B cell (primary cell): ENCODE results near the gene SAMD10. TPM values are rescaled to one million over a fixed set of nuclear protein-coding genes. Genes with fewer than 3 reads are reported as not detected.

Experiments used
- ATAC-seq: fragments of 200-7000 bp; cut with Tn5 transposase; one replicate; pipeline ENCODE4 v1.10.0; 2021; ENCODE audit warnings: low read depth, mild to moderate bottlenecking, moderate number of reproducible peaks, moderate library complexity
- CTCF ChIA-PET: fragments of 350-600 bp; sonication (Branson Sonifier 250); formaldehyde crosslinking; loops from one replicate; lab custom pipeline; 2021; ENCODE audit warnings: antibody characterized with exemption, inconsistent platforms; lab: Charles Lee
- POLR2A ChIA-PET: fragments of 350-600 bp; sonication (Branson Sonifier 250); formaldehyde crosslinking; loops from one replicate; lab custom pipeline; 2021; ENCODE audit warnings: antibody characterized with exemption; lab: Charles Lee
- DNase-seq: peaks from one replicate; pipeline ENCODE4 v3.0.0; 2013
- H2AFZ ChIP-seq: 2 replicates; pipeline ENCODE4 v1.6.1; 2012; ENCODE audit warnings: mild to moderate bottlenecking, low read depth, low read length; ENCODE audit not compliant: insufficient read depth, poor library complexity, severe bottlenecking
- H3K27ac ChIP-seq, 2 donors: 1 replicate in 1 of 2; 2 replicates in 1 of 2; pipeline ENCODE4 v1.5.1; 2012 to 2013; ENCODE audit warnings: low read length in 2 of 2, mild to moderate bottlenecking in 2 of 2, moderate library complexity in 1 of 2
- H3K27me3 ChIP-seq, 4 experiments: fragments of 200-600 bp in 1 of 4; sonication (generic) in 1 of 4; replicated peaks in 1 of 4; 1 replicate in 2 of 4; 2 replicates in 2 of 4; pipeline versions ENCODE4 v1.6.1 to v1.7.0; 2013 to 2016; ENCODE audit warnings: low read length in 3 of 4, mild to moderate bottlenecking in 2 of 4, mixed read lengths in 1 of 4, moderate library complexity in 1 of 4; ENCODE audit not compliant: insufficient read depth in 4 of 4, control insufficient read depth in 3 of 4; ENCODE audit errors: control extremely low read depth in 1 of 4
- H3K36me3 ChIP-seq, 2 experiments: replicated peaks in 1 of 2; 1 replicate in 1 of 2; 2 replicates in 1 of 2; pipeline versions ENCODE4 v1.6.1 to v1.7.1; 2013; ENCODE audit warnings: low read length in 1 of 2; ENCODE audit not compliant: insufficient read depth in 2 of 2, control insufficient read depth in 1 of 2; ENCODE audit errors: control extremely low read depth in 1 of 2, extremely low read depth in 1 of 2
- H3K4me1 ChIP-seq, 2 donors: fragments of 200-600 bp in 1 of 2; sonication (generic) in 1 of 2; 1 replicate in 1 of 2; 2 replicates in 1 of 2; pipeline versions ENCODE4 v1.5.1 to v1.6.1; 2013 to 2017; ENCODE audit warnings: low read length in 2 of 2; ENCODE audit not compliant: control insufficient read depth in 2 of 2, insufficient read depth in 2 of 2
- H3K4me2 ChIP-seq: replicated peaks from 2 replicates; pipeline ENCODE3; 2012; ENCODE audit warnings: mild to moderate bottlenecking, low read depth, low read length; ENCODE audit not compliant: poor library complexity, severe bottlenecking
- H3K4me3 ChIP-seq, 5 experiments: fragments of 200-600 bp in 1 of 5; sonication (generic) in 1 of 5; 1 replicate in 3 of 5; 2 replicates in 2 of 5; pipeline versions ENCODE4 v1.5.1 to v1.7.0; 2011 to 2016; ENCODE audit warnings: low read length in 4 of 5, mild to moderate bottlenecking in 4 of 5, low read depth in 2 of 5, control low read depth in 1 of 5, moderate library complexity in 1 of 5; ENCODE audit not compliant: insufficient read depth in 1 of 5; ENCODE audit errors: control extremely low read depth in 1 of 5, extremely low read depth in 1 of 5
- H3K79me2 ChIP-seq: fragments of 200-600 bp; sonication (generic); one replicate; pipeline ENCODE4 v1.6.0; 2016; ENCODE audit warnings: low read length; ENCODE audit not compliant: control insufficient read depth, insufficient read depth
- H3K9ac ChIP-seq: fragments of 200-600 bp; sonication (generic); 2 replicates; pipeline ENCODE4 v1.6.1; 2017; ENCODE audit warnings: mild to moderate bottlenecking, low read length, moderate library complexity
- H3K9me3 ChIP-seq, 3 donors: one replicate each; pipeline versions ENCODE4 v1.6.1 to v1.7.1; 2013; ENCODE audit warnings: low read length in 2 of 3; ENCODE audit not compliant: control insufficient read depth in 2 of 3, insufficient read depth in 1 of 3; ENCODE audit errors: control extremely low read depth in 1 of 3
- H4K20me1 ChIP-seq: 2 replicates; pipeline ENCODE4 v1.6.0; 2012; ENCODE audit warnings: mild to moderate bottlenecking, low read length; ENCODE audit not compliant: insufficient read depth, control insufficient read depth, poor library complexity, severe bottlenecking
- H3K27ac Mint-ChIP-seq: one replicate; pipeline ENCODE4 v1.8.0; 2021; ENCODE audit warnings: mixed read lengths
- H3K27me3 Mint-ChIP-seq: one replicate; pipeline ENCODE4 v1.8.0; 2021; ENCODE audit warnings: mixed read lengths
- H3K4me1 Mint-ChIP-seq: one replicate; pipeline ENCODE4 v1.8.0; 2021; ENCODE audit warnings: mixed read lengths
- H3K4me3 Mint-ChIP-seq: one replicate; pipeline ENCODE4 v1.8.0; 2021; ENCODE audit warnings: mixed read lengths
- H3K9me3 Mint-ChIP-seq: one replicate; pipeline ENCODE4 v1.8.0; 2022; ENCODE audit warnings: mixed read lengths; ENCODE audit not compliant: insufficient read depth
- EZH2 ChIP-seq: IDR thresholded peaks from 2 replicates; pipeline ENCODE4 v1.6.1; 2012; ENCODE audit warnings: borderline replicate concordance, low read depth, mild to moderate bottlenecking, moderate library complexity, low read length; ENCODE audit not compliant: insufficient read depth, poor library complexity, severe bottlenecking
- WGBS: methylation state at CpG from one replicate; pipeline ENCODE4 v1.1.5; 2013; ENCODE audit warnings: missing lambda C conversion rate; ENCODE audit not compliant: insufficient coverage; 5-methylcytosine and 5-hydroxymethylcytosine counted together
- intact Hi-C: fragments of 100-400 bp; cut with micrococcal nuclease; formaldehyde crosslinking; loops from one replicate; pipeline ENCODE4 v1.10.0; 2022
- polyA plus RNA-seq: library from polyadenylated mRNA; depleted of rRNA; stranded (reverse); fragments of >200 nt; gene quantifications from 2 replicates; pipeline ENCODE4 v1.2.3, GENCODE V29; 2012
- total RNA-seq, 2 donors: library from RNA; stranded (reverse); fragments of 120-200 nt in 1 of 2; gene quantifications; 1 replicate in 1 of 2; 2 replicates in 1 of 2; pipeline versions ENCODE4 v1.2.3 to v1.2.4, GENCODE V29; 2013 to 2022
- TF ChIP-seq, protein P1 (sequence below): fragments of 200-600 bp; IDR thresholded peaks from one replicate; pipeline ENCODE4 v1.8.0; 2022; ENCODE audit warnings: antibody characterized with exemption, mild to moderate bottlenecking

Gene SAMD10
- total and polyA plus RNA-seq, 2 donors (not counting 1 experiment from before 2014, with no cell fraction given) = 12.7 to 34.2 TPM

DNA sequence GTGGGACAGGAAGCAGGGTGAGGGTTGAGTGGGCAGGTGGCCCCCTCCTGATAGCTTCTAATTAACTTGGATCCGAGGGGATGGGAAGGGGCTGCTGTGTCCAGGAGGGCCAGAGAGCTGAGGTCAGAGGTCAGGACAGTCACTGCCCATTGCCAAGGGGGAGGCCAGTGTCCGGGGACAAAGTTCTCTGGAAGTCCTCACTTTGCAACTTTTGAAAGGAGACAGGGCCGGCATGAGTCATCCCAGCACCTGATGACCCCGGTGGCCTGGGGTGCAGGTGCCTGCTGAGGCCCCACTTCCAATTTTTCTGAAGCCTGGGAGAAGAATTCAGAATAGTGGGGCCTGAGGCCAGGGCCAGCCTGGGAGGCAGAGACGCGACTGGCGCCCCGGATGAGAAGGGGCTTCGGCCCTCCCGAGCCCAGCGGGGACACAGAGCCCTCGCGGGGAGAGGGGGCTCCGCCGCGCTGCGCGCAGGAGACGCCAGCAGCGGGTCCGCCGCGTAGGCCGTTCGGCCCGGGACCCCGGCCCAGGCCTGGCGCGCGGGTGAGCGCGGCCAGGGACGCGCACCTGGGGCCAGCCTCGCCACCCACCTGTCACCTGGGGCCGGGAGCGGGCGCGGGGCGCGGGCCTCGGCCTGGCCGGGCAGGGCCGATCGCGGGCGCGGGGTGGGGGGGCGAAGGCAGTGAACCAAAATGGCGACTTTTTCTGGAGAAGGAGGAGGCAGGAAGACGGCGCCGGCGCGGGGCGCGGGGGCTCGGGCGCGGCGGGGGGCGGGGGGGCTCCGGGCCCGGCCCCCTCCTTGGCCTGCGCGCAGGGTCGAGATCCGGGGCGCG, 10.3 kb downstream of the SAMD10 start:
- Mint-ChIP-seq H3K27me3 (no peaks in the 10 kb centered on the region), H3K4me1 (peaks cover 17% of the 10 kb centered on the region), H3K27ac (peak overlapping the region; percentile 46), H3K9me3 (no peaks in the 10 kb centered on the region), H3K4me3 (peak overlapping the region; percentile 86)
- peak; percentile 10 for ATAC-seq
- Histone ChIP-seq H3K9ac (peak overlapping the region; percentile 64), H3K4me2 (peak overlapping the region; percentile 90), H3K27me3 (no peaks in the 10 kb centered on the region), H3K9me3 (peaks cover 0 to 21% (median 0%) of the 10 kb centered on the region in 3 donors), H3K4me1 (peaks cover 13 to 21% of the 10 kb centered on the region in 2 donors), H3K36me3 (peaks cover 0 to 4% of the 10 kb centered on the region in 2 experiments), H2AFZ (peak overlapping the region; percentile 66), H3K27ac (no peak overlapping the region), H3K79me2 (no peaks in the 10 kb centered on the region), H4K20me1 (no peaks in the 10 kb centered on the region), H3K4me3 (peak overlapping the region in 4 of 5 experiments; percentile 31 to 64 (median 50))
- intact Hi-C loops = no loop called here
- WGBS = 2% methylated on average over 70 of the region's 70 CpGs
- ChIA-PET POLR2A (no interaction called here), CTCF (interaction anchor here (1.4 kb wide), 1 partner anchor 432 kb away, joined by 3 read pairs; no protein-coding TSS in a partner anchor)
- no peak for DNase-seq
- no peak for TF ChIP-seq EZH2
- TF ChIP-seq, protein P1, sequence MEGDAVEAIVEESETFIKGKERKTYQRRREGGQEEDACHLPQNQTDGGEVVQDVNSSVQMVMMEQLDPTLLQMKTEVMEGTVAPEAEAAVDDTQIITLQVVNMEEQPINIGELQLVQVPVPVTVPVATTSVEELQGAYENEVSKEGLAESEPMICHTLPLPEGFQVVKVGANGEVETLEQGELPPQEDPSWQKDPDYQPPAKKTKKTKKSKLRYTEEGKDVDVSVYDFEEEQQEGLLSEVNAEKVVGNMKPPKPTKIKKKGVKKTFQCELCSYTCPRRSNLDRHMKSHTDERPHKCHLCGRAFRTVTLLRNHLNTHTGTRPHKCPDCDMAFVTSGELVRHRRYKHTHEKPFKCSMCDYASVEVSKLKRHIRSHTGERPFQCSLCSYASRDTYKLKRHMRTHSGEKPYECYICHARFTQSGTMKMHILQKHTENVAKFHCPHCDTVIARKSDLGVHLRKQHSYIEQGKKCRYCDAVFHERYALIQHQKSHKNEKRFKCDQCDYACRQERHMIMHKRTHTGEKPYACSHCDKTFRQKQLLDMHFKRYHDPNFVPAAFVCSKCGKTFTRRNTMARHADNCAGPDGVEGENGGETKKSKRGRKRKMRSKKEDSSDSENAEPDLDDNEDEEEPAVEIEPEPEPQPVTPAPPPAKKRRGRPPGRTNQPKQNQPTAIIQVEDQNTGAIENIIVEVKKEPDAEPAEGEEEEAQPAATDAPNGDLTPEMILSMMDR = no peak
